K562 (cell line): ENCODE results near the gene IL27RA. TPM values are rescaled to one million over a fixed set of nuclear protein-coding genes. Genes with fewer than 3 reads are reported as not detected.
A peak's percentile ranks its signal among the peaks of the same experiment; 100 is the strongest.

Experiments
- CEBPB ChIP-seq: fragments of 450-650 bp; IDR thresholded peaks from 2 replicates; pipeline ENCODE4 v1.6.1; 2016; ENCODE audit warnings: missing genetic modification characterization, missing compliant biosample characterization
- DDX20 ChIP-seq: fragments of 450-650 bp; IDR thresholded peaks from 2 replicates; pipeline ENCODE4 v1.6.1; 2016; ENCODE audit warnings: missing genetic modification characterization, low read depth, mild to moderate bottlenecking, missing compliant biosample characterization, moderate library complexity
- DIDO1 ChIP-seq: fragments of 450-650 bp; IDR thresholded peaks from 2 replicates; pipeline ENCODE4 v1.6.1; 2016; ENCODE audit warnings: low read depth, missing biosample characterization, missing genetic modification characterization
- FOXM1 ChIP-seq, 2 experiments: fragments of 450-650 bp in 1 of 2; sonication (generic) in 1 of 2; formaldehyde crosslinking in 1 of 2; IDR thresholded peaks; 2 replicates each; pipeline versions ENCODE4 v1.6.1 to v1.9.0; 2017 to 2022; ENCODE audit warnings: low read depth in 2 of 2, mild to moderate bottlenecking in 2 of 2, missing genetic modification reagents in 1 of 2, moderate library complexity in 1 of 2
- GATA2 ChIP-seq: sonication (generic); formaldehyde crosslinking; IDR thresholded peaks from 2 replicates; pipeline ENCODE4 v1.4.0; 2020; ENCODE audit warnings: mild to moderate bottlenecking, missing genetic modification reagents
- HNRNPUL1 ChIP-seq: fragments of 200-400 bp; formaldehyde crosslinking; IDR thresholded peaks from 2 replicates; pipeline ENCODE4 v1.6.1; 2017; ENCODE audit warnings: low read length
- HOMEZ ChIP-seq: fragments of 250-450 bp; sonication (Bioruptor Pico); IDR thresholded peaks from 2 replicates; pipeline ENCODE4 v1.4.0; 2020; ENCODE audit warnings: mild to moderate bottlenecking, moderate library complexity
- KLF13 ChIP-seq: fragments of 450-650 bp; IDR thresholded peaks from 2 replicates; pipeline ENCODE4 v1.6.1; 2016; ENCODE audit warnings: missing genetic modification characterization, low read depth, mild to moderate bottlenecking, missing compliant biosample characterization, moderate library complexity, borderline replicate concordance
- MCM7 ChIP-seq, 2 experiments: fragments of 450-650 bp; IDR thresholded peaks; 2 replicates each; pipeline ENCODE4 v1.6.1; 2016 to 2018
- NUFIP1 ChIP-seq: fragments of 450-650 bp; IDR thresholded peaks from 2 replicates; pipeline ENCODE4 v1.6.1; 2018; ENCODE audit not compliant: partially characterized antibody
- OTX1 ChIP-seq: fragments of 450-650 bp; formaldehyde crosslinking; IDR thresholded peaks from 2 replicates; pipeline ENCODE4 v1.4.0; 2022; ENCODE audit warnings: mild to moderate bottlenecking
- PRMT5 ChIP-seq: sonication (generic); formaldehyde crosslinking; IDR thresholded peaks from 2 replicates; pipeline ENCODE4 v1.5.0; 2020; ENCODE audit warnings: missing genetic modification reagents
- RBM14 ChIP-seq: fragments of 200-400 bp; formaldehyde crosslinking; IDR thresholded peaks from 2 replicates; pipeline ENCODE4 v1.6.1; 2018; ENCODE audit warnings: low read depth, mild to moderate bottlenecking, low read length, moderate library complexity, borderline replicate concordance; ENCODE audit not compliant: insufficient read depth
- RFX1 ChIP-seq: fragments of 450-650 bp; IDR thresholded peaks from 2 replicates; pipeline ENCODE4 v1.6.1; 2016; ENCODE audit warnings: mild to moderate bottlenecking, moderate library complexity
- TARDBP ChIP-seq: fragments of 450-650 bp; IDR thresholded peaks from 2 replicates; pipeline ENCODE4 v1.6.1; 2016
- U2AF1 ChIP-seq: fragments of 200-400 bp; formaldehyde crosslinking; optimal IDR thresholded peaks from 2 replicates; pipeline ENCODE3; 2017; ENCODE audit warnings: mild to moderate bottlenecking, low read depth, low read length, moderate library complexity
- ZBED1 ChIP-seq: IDR thresholded peaks from 2 replicates; pipeline ENCODE4 v1.6.1; 2014
- ZBTB12 ChIP-seq: fragments of 250-450 bp; sonication (Bioruptor Pico); IDR thresholded peaks from 2 replicates; pipeline ENCODE4 v1.4.0; 2020
- ZBTB26 ChIP-seq: fragments of 450-650 bp; formaldehyde crosslinking; IDR thresholded peaks from 2 replicates; pipeline ENCODE4 v1.4.0; 2022; ENCODE audit warnings: missing genetic modification characterization
- ZC3H11A ChIP-seq: IDR thresholded peaks from 2 replicates; pipeline ENCODE4 v1.6.1; 2012; ENCODE audit warnings: low read depth, low read length, improper control_type of control experiment
- ZNF445 ChIP-seq: fragments of 250-450 bp; sonication (Bioruptor Pico); IDR thresholded peaks from 2 replicates; pipeline ENCODE4 v1.4.0; 2020; ENCODE audit warnings: low read depth, mild to moderate bottlenecking, moderate library complexity
- ZNF449 ChIP-seq: fragments of 250-450 bp; sonication (Bioruptor Pico); IDR thresholded peaks from 2 replicates; pipeline ENCODE4 v1.8.0; 2022; ENCODE audit warnings: moderate library complexity, mild to moderate bottlenecking, inconsistent platforms
- ZNF75A ChIP-seq: fragments of 450-650 bp; formaldehyde crosslinking; IDR thresholded peaks from 2 replicates; pipeline ENCODE4 v1.4.0; 2020; ENCODE audit warnings: mild to moderate bottlenecking
- ZNF766 ChIP-seq: fragments of 200-800 bp; sonication (Bioruptor generic); conservative IDR thresholded peaks from 2 replicates; pipeline ENCODE4 v1.6.1; 2016; ENCODE audit warnings: missing genetic modification characterization, missing compliant biosample characterization
- polyA plus RNA-seq, 8 experiments: library from polyadenylated mRNA; depleted of rRNA in 4 of 8; stranded (reverse) in 5 of 8; unstranded in 3 of 8; fragments of >200 nt; fragmentation: Nextera tagmentation in 2 of 8; fragmentation: Illumina TruSeq in 1 of 8; extraction: Ambion mirVana in 2 of 8; extraction: Trizol in 1 of 8; gene quantifications; 2 replicates each; pipeline versions ENCODE4 v1.2.1 to v1.2.3, GENCODE V29; 2011 to 2014; ENCODE audit warnings: inconsistent platforms in 1 of 8, missing spikeins in 1 of 8
- total RNA-seq, 7 experiments: library from RNA; depleted of rRNA in 6 of 7; stranded (reverse); fragments of >200 nt in 6 of 7; fragmentation: Illumina TruSeq in 2 of 7; extraction: Trizol in 2 of 7; gene quantifications; 2 replicates each; pipeline versions ENCODE4 v1.2.1 to v1.2.3, GENCODE V29; 2011 to 2021; ENCODE audit warnings: low replicate concordance in 1 of 7

IL27RA gene
- total and polyA plus RNA-seq, 9 of the 15 experiments (the other 6 are each of a cell fraction or from before 2014, with no cell fraction given), result 1.9 to 15.9 (median 12.0) TPM

DNA sequence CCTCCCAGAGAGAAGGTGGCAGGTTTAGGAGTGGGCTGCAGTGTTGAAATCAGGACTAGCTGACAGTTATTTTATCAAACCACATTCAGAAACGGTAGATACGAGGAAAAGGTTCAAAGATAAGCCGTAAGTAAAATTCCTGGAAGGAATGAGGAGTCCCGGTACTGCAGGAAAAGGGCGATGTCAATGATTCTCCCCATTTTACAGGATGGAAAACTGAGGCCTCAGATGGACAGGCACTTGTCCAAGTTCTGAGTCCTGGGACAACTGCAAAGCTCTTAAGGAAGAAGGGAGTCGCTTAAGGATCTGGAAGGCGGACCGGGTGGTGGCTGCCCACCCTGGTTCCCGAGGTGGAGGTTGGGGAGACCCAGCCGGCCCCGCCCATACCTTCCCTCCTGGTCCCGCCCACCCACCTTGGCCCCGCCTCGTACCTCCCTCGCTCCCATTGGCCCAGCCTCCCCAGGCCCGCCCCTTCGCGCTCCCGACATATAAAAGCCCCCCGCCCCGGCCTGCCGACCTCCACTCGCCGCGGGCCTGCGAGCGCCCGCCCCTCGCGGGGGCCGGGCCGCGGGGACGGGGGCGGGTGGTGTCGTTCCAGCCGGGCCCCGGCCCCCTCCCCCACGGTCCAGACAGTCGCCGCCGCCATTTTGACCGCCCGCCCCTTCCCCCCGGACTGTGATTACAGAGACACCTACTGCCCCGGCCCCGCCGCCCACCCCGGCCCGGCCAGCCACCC lies 26.0 kb upstream of the IL27RA start (continued):
- TF ChIP-seq ZNF449 (CRISPR knock-in tag) (no peak), ZNF766 (CRISPR knock-in tag) (peak; percentile 70; the same call in 1 of the 2 replicates), ZNF445 (CRISPR knock-in tag) (no peak), DDX20 (no peak), U2AF1 (no peak), RBM14 (no peak), HOMEZ (CRISPR knock-in tag) (no peak), ZBTB26 (CRISPR knock-in tag) (no peak), FOXM1 (IDR thresholded peaks at IDR 0.05; ENCODE audit: low read depth) (0 out of 2 replicates have a peak, but pooled peaks have one; percentile 62), FOXM1 (CRISPR knock-in tag; IDR thresholded peaks at IDR 0.05; ENCODE audit: low read depth) (no peak), MCM7 (IDR thresholded peaks at IDR 0.05) (no peak), ZNF75A (CRISPR knock-in tag) (no peak), KLF13 (tag) (peak; percentile 32; the same call in 1 of the 2 replicates), CEBPB (tag) (peak; percentile 63), TARDBP (no peak), HNRNPUL1 (no peak), GATA2 (CRISPR knock-in tag) (no peak), ZBED1 (no peak), NUFIP1 (no peak), RFX1 (no peak), OTX1 (CRISPR knock-in tag) (0 out of 2 replicates have a peak, but pooled peaks have one; percentile 2), ZBTB12 (CRISPR knock-in tag) (no peak), ZC3H11A (no peak), PRMT5 (CRISPR knock-in tag) (no peak), DIDO1 (tag) (no peak; the same call in 1 of the 2 replicates)
